HG03432 (cell line): ENCODE data around the gene PCSK6.
"Not testable (repeated sequence)": the region's sequence is repeated elsewhere in the genome, so short reads cannot be mapped to it uniquely, and the experiment has no call there.

Source experiments
- ATAC-seq: cut with Tn5 transposase; IDR thresholded peaks from one replicate; pipeline ENCODE4 v1.9.1; 2021; ENCODE audit warnings: mild to moderate bottlenecking, moderate library complexity; ENCODE audit not compliant: unreplicated experiment

The PCSK6 gene

GRCh38 chr15:101384276-101384675 lies 105.2 kb downstream of the PCSK6 start:
- no peak for ATAC-seq

GRCh38 chr15:101382544-101382943 lies 107.0 kb downstream of the PCSK6 start:
- no peak for ATAC-seq

- ATAC-seq, result no peak
Observed at GRCh38 chr15:101381671-101382212, 107.8 kb downstream of the PCSK6 start.

- ATAC-seq, result no peak
Observed at GRCh38 chr15:101380146-101380545, 109.4 kb downstream of the PCSK6 start.

- no peak for ATAC-seq
Observed at GRCh38 chr15:101379647-101380046, 109.9 kb downstream of the PCSK6 start.

- no peak for ATAC-seq
Observed at GRCh38 chr15:101378879-101379278, 110.6 kb downstream of the PCSK6 start.

- no peak for ATAC-seq
Observed at GRCh38 chr15:101378171-101378755, 111.2 kb downstream of the PCSK6 start.

GRCh38 chr15:101376615-101377395 lies 112.7 kb downstream of the PCSK6 start:
- ATAC-seq, result no peak

GRCh38 chr15:101375006-101375405 lies 114.5 kb downstream of the PCSK6 start:
- ATAC-seq, result not testable (repeated sequence)

GRCh38 chr15:101374326-101374725 lies 115.2 kb downstream of the PCSK6 start:
- no peak for ATAC-seq

- ATAC-seq, result no peak
Observed at GRCh38 chr15:101373577-101373976, 115.9 kb downstream of the PCSK6 start.

GRCh38 chr15:101372960-101373525 lies 116.5 kb downstream of the PCSK6 start:
- no peak for ATAC-seq

- ATAC-seq, result no peak
Observed at GRCh38 chr15:101372149-101372577, 117.3 kb downstream of the PCSK6 start.

- ATAC-seq, result no peak
Observed at GRCh38 chr15:101371519-101371918, 118.0 kb downstream of the PCSK6 start.

- ATAC-seq, result no peak
Observed at GRCh38 chr15:101371081-101371480, 118.4 kb downstream of the PCSK6 start.

- ATAC-seq, result no peak
Observed at GRCh38 chr15:101370330-101371024, 119.0 kb downstream of the PCSK6 start.

GRCh38 chr15:101369676-101370075 lies 119.8 kb downstream of the PCSK6 start:
- ATAC-seq, result no peak

GRCh38 chr15:101368861-101369642 lies 120.5 kb downstream of the PCSK6 start:
- ATAC-seq, result no peak

GRCh38 chr15:101368086-101368780 lies 121.3 kb downstream of the PCSK6 start:
- ATAC-seq, result no peak

GRCh38 chr15:101366853-101367252 lies 122.7 kb downstream of the PCSK6 start:
- ATAC-seq, result no peak
